ENCODE data around the gene HS3ST3B1. TPM values are rescaled to one million over a fixed set of nuclear protein-coding genes. Genes with fewer than 3 reads are reported as not detected.

Gene HS3ST3B1
- total RNA-seq, 1 experiment from 2014 or later: 0.59 TPM

- ChIA-PET CTCF (no interaction called here), POLR2A (no interaction called here)
- H3K27ac ChIP-seq (ENCODE audit: low read length): no peak overlapping the region
- BruUV-seq (replicated peaks): no TSS peak
- DNase-seq (ENCODE audit: low read depth, low spot score): no peak
- no peak for TF ChIP-seq TCF7L2 (IDR thresholded peaks at IDR 0.05; ENCODE audit: low read depth, low read length)
- TF ChIP-seq CTCF (IDR thresholded peaks at IDR 0.05): no peak
- ATAC-seq: no peak
- H3K27me3 ChIP-seq (ENCODE audit: control insufficient read depth, insufficient read depth, low read length): no peaks in the 10 kb centered on the region; the same call in 1 of the 2 replicates
- no peaks in the 10 kb centered on the region for H3K9me3 ChIP-seq (ENCODE audit: control insufficient read depth, insufficient read depth, low read depth, low read length)
- H3K4me1 ChIP-seq (ENCODE audit: control insufficient read depth, insufficient read depth, low read length): no peaks in the 10 kb centered on the region
- in situ Hi-C loops (cut with HindIII; ENCODE audit: low pct_unique_long_range_greater_than_20kb, low sequenced_read_pairs) (no loop called here), intact Hi-C loops (cut with micrococcal nuclease; ENCODE audit: unreplicated experiment) (no loop called here)
- H3K4me3 ChIP-seq (ENCODE audit: low read depth in 2 of 2, low read length in 2 of 2): no peak overlapping the region
- no peaks in the 10 kb centered on the region for H3K36me3 ChIP-seq (ENCODE audit: control insufficient read depth, insufficient read depth, low read length)
Measured at GRCh38 chr17:14346801-14347200, 45.9 kb downstream of the HS3ST3B1 start.

- no peaks in the 10 kb centered on the region for H3K9me3 ChIP-seq (ENCODE audit: control insufficient read depth, insufficient read depth, low read depth, low read length)
- BruUV-seq (replicated peaks): no TSS peak
- TF ChIP-seq POLR2AphosphoS5 (IDR thresholded peaks at IDR 0.05; ENCODE audit: low read depth, low read length) (no peak), REST (IDR thresholded peaks at IDR 0.05; ENCODE audit: insufficient read depth in 1 of 2, low read depth in 2 of 2, low read length in 1 of 2) (no peak), CTCF (IDR thresholded peaks at IDR 0.05) (no peak), SIN3A (IDR thresholded peaks at IDR 0.05; ENCODE audit: borderline replicate concordance, insufficient read depth, low read depth, low read length) (no peak)
- POLR2A ChIA-PET: no interaction called here
- no peak overlapping the region for H3K27ac ChIP-seq (ENCODE audit: low read length)
- no peaks in the 10 kb centered on the region for H3K4me1 ChIP-seq (ENCODE audit: control insufficient read depth, insufficient read depth, low read length)
- CTCF ChIA-PET: no interaction called here
- H3K27me3 ChIP-seq (ENCODE audit: control insufficient read depth, insufficient read depth, low read length): no peaks in the 10 kb centered on the region
- no peak for DNase-seq (ENCODE audit: low read depth, low spot score)
- intact Hi-C loops (cut with micrococcal nuclease; ENCODE audit: unreplicated experiment): no loop called here
- no peak overlapping the region for H3K4me3 ChIP-seq (ENCODE audit: low read depth in 2 of 2, low read length in 2 of 2)
- H3K36me3 ChIP-seq (ENCODE audit: control insufficient read depth, insufficient read depth, low read length): no peaks in the 10 kb centered on the region
- no peak for ATAC-seq
- in situ Hi-C loops (cut with HindIII; ENCODE audit: low pct_unique_long_range_greater_than_20kb, low sequenced_read_pairs): no loop called here
Measured at GRCh38 chr17:14351493-14351892, 50.6 kb downstream of the HS3ST3B1 start.

GRCh38 chr17:14352136-14352535 is 51.3 kb downstream of the HS3ST3B1 start:
- intact Hi-C loops (cut with micrococcal nuclease; ENCODE audit: unreplicated experiment): no loop called here
- no peak for TF ChIP-seq CTCF (IDR thresholded peaks at IDR 0.05)
- TF ChIP-seq SIN3A (IDR thresholded peaks at IDR 0.05; ENCODE audit: borderline replicate concordance, insufficient read depth, low read depth, low read length): no peak
- TF ChIP-seq REST (IDR thresholded peaks at IDR 0.05; ENCODE audit: insufficient read depth in 1 of 2, low read depth in 2 of 2, low read length in 1 of 2): no peak
- no peak for TF ChIP-seq TCF7L2 (IDR thresholded peaks at IDR 0.05; ENCODE audit: low read depth, low read length)
- TF ChIP-seq POLR2AphosphoS5 (IDR thresholded peaks at IDR 0.05; ENCODE audit: low read depth, low read length): no peak
- Histone ChIP-seq H3K4me3 (ENCODE audit: low read depth in 2 of 2, low read length in 2 of 2) (no peak overlapping the region), H3K4me1 (ENCODE audit: control insufficient read depth, insufficient read depth, low read length) (no peaks in the 10 kb centered on the region), H3K27ac (ENCODE audit: low read length) (no peak overlapping the region), H3K27me3 (ENCODE audit: control insufficient read depth, insufficient read depth, low read length) (no peaks in the 10 kb centered on the region), H3K36me3 (ENCODE audit: control insufficient read depth, insufficient read depth, low read length) (no peaks in the 10 kb centered on the region), H3K9me3 (ENCODE audit: control insufficient read depth, insufficient read depth, low read depth, low read length) (no peaks in the 10 kb centered on the region)
- no peak for DNase-seq (ENCODE audit: low read depth, low spot score)
- no TSS peak for BruUV-seq (replicated peaks)
- in situ Hi-C loops (cut with HindIII; ENCODE audit: low pct_unique_long_range_greater_than_20kb, low sequenced_read_pairs): no loop called here
- CTCF ChIA-PET: no interaction called here
- POLR2A ChIA-PET: no interaction called here
- no peak for ATAC-seq

All from Panc1 (cell line).